Sigmoid colon (tissue), 7 donors: Measurements from ENCODE around the gene SLC12A3. TPM values are rescaled to one million over a fixed set of nuclear protein-coding genes. Genes with fewer than 3 reads are reported as not detected.

Experiments
- DNase-seq: peaks from one replicate; pipeline ENCODE4 v3.0.0-alpha.2; 2019
- H3K27ac ChIP-seq, 4 donors: fragments of 200-600 bp; sonication (generic); one replicate each; pipeline ENCODE4 v1.5.1; 2016 to 2019; ENCODE audit warnings: mild to moderate bottlenecking in 1 of 4
- H3K27me3 ChIP-seq, 3 donors: fragments of 200-600 bp; sonication (generic); one replicate each; pipeline ENCODE4 v1.5.1; 2019; ENCODE audit warnings: mild to moderate bottlenecking in 1 of 3
- H3K36me3 ChIP-seq, 4 donors: fragments of 200-600 bp; sonication (generic); one replicate each; pipeline ENCODE4 v1.5.1; 2016 to 2019
- H3K4me1 ChIP-seq, 4 donors: fragments of 200-600 bp; sonication (generic); one replicate each; pipeline ENCODE4 v1.5.1; 2017 to 2019
- H3K4me3 ChIP-seq, 4 donors: fragments of 200-600 bp; sonication (generic); one replicate each; pipeline ENCODE4 v1.5.1; 2017 to 2019; ENCODE audit warnings: mild to moderate bottlenecking in 2 of 4, moderate library complexity in 1 of 4
- H3K9me3 ChIP-seq, 4 donors: fragments of 200-600 bp in 3 of 4; sonication (generic) in 3 of 4; one replicate each; pipeline versions ENCODE4 v1.5.1 to v1.6.1; 2013 to 2019
- EP300 ChIP-seq, 4 donors: sonication (generic); formaldehyde crosslinking; IDR thresholded peaks; one replicate each; pipeline ENCODE4 v1.6.1; 2017; ENCODE audit warnings: antibody characterized with exemption in 4 of 4
- POLR2A ChIP-seq, 2 donors: fragments of 450-650 bp; IDR thresholded peaks; one replicate each; pipeline ENCODE4 v1.6.1; 2016; ENCODE audit warnings: antibody characterized with exemption in 2 of 2, mild to moderate bottlenecking in 2 of 2, moderate library complexity in 2 of 2
- POLR2AphosphoS5 ChIP-seq, 4 donors: sonication (generic); formaldehyde crosslinking; IDR thresholded peaks; one replicate each; pipeline ENCODE4 v1.6.1; 2017; ENCODE audit warnings: antibody characterized with exemption in 4 of 4
- WGBS, 2 donors: extraction: QIAGEN DNeasy Blood & Tissue Kit; methylation state at CpG; one replicate each; pipeline ENCODE4 v1.1.7; 2013; 5-methylcytosine and 5-hydroxymethylcytosine counted together
- intact Hi-C: fragments of 100-400 bp; cut with DNase I; formaldehyde crosslinking; loops from one replicate; pipeline ENCODE4 v1.15.1; 2023
- polyA plus RNA-seq, 3 donors: library from polyadenylated mRNA; stranded (reverse); fragments of 200-250 nt; gene quantifications; one replicate each; pipeline ENCODE4 v1.2.3, GENCODE V29; 2013
- total RNA-seq, 4 donors: library from RNA; depleted of rRNA; stranded (reverse); fragments of >200 nt; gene quantifications; one replicate each; pipeline ENCODE4 v1.1.0, GENCODE V29; 2016
- TF ChIP-seq, protein P1 (sequence below), 4 experiments: fragments of 450-650 bp in 3 of 4; fragments of 200-600 bp in 1 of 4; IDR thresholded peaks; one replicate each; pipeline ENCODE4 v1.5.1; 2016 to 2019; ENCODE audit warnings: antibody characterized with exemption in 4 of 4, mild to moderate bottlenecking in 3 of 4, moderate library complexity in 2 of 4
- donor health status: healthy with polysubstance abuse.
- donor health status: Bipolar disorder and iron deficiency.
- donor health status: healthy.

SLC12A3 gene
- total and polyA plus RNA-seq, 7 donors, result 0.16 TPM; not detected in 6

DNA sequence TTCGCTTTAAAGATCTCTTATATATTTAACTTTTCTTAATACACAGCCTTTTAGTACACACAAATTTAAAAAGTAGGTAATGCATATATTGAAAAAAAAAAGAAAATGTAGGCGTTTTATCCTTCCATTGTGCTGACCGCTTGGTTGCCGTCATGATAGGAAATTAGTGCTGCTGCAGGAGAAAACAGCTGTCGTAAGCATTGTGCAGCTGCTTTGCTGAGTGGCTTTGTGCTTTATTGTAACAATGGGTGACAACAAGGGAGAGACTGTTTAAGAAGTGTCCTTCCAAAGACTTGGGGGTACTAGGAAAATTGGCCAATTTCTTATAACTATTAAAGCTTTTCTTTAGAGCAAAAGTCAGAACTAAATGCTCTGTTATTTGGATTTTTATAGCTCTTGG lies 71.9 kb downstream of the SLC12A3 start:
- intact Hi-C loops, result loop anchor here (10.0 kb wide), 2 partner anchors 332 to 1188 kb away; partner anchors contain the start of genes CFAP20 and MT2A
- Histone ChIP-seq H3K9me3 (no peaks in the 10 kb centered on the region), H3K4me3 (no peak overlapping the region), H3K27ac (no peak overlapping the region), H3K36me3 (peaks cover 52 to 71% (median 59%) of the 10 kb centered on the region in 4 donors), H3K27me3 (no peaks in the 10 kb centered on the region), H3K4me1 (peaks cover 0 to 40% (median 33%) of the 10 kb centered on the region in 4 donors)
- TF ChIP-seq POLR2A (IDR thresholded peaks at IDR 0.05), result no peak
- TF ChIP-seq, protein P1, sequence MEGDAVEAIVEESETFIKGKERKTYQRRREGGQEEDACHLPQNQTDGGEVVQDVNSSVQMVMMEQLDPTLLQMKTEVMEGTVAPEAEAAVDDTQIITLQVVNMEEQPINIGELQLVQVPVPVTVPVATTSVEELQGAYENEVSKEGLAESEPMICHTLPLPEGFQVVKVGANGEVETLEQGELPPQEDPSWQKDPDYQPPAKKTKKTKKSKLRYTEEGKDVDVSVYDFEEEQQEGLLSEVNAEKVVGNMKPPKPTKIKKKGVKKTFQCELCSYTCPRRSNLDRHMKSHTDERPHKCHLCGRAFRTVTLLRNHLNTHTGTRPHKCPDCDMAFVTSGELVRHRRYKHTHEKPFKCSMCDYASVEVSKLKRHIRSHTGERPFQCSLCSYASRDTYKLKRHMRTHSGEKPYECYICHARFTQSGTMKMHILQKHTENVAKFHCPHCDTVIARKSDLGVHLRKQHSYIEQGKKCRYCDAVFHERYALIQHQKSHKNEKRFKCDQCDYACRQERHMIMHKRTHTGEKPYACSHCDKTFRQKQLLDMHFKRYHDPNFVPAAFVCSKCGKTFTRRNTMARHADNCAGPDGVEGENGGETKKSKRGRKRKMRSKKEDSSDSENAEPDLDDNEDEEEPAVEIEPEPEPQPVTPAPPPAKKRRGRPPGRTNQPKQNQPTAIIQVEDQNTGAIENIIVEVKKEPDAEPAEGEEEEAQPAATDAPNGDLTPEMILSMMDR (IDR thresholded peaks at IDR 0.05), result no peak
- TF ChIP-seq POLR2AphosphoS5 (IDR thresholded peaks at IDR 0.05), result no peak
- no peak for TF ChIP-seq EP300 (IDR thresholded peaks at IDR 0.05)
- no peak for DNase-seq
- WGBS, 2 donors, result 88 to 92% methylated on average over 5 of the region's 5 CpGs

DNA sequence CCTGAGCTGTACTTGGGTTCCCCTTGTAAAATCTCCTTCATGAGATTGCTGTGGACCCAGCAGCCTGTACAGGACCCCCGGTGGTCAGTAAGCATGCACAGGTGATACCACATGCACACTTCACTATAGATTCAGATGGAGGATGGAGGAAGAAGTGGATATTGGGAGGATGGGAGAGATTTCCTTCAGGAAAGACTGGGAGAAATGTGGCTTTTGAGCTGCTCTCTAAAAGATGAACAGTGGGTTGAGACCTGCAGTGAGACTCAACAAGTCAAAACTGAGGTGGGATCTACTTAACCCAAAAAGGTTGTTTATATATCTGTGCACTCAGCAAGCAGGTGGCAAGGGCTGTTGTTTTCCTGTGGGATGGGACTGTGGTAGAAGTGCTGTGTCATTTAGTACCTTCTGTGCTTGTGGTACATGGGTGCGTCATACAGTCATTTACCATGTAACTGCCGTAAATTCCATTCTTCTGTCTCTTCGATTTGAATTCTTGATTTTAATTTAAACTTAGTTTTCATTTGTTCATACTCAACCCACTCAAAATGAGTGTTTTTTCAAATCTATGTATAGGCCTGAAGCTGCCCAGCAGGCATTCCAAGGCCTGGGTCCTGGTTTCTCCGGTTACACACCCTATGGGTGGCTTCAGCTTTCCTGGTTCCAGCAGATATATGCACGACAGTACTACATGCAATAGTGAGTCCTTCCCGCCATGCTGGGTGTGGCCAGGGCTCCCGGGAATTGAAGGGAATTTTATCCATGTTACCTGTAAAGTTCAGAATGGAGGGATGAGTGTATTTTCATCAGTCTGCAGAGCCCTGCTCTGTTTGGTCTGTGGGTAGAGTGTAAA lies 73.9 kb downstream of the SLC12A3 start:
- intact Hi-C loops, result loop anchor here (10.0 kb wide), 2 partner anchors 334 to 1186 kb away; partner anchors contain the start of genes CFAP20 and MT2A
- DNase-seq, result peak; percentile 34
- H3K9me3 ChIP-seq, result no peaks in the 10 kb centered on the region
- H3K4me3 ChIP-seq, result no peak overlapping the region
- peaks cover 71 to 91% (median 78%) of the 10 kb centered on the region in 4 donors for H3K36me3 ChIP-seq
- TF ChIP-seq, protein P1 (IDR thresholded peaks at IDR 0.05), result no peak
- TF ChIP-seq EP300 (IDR thresholded peaks at IDR 0.05) (no peak), POLR2AphosphoS5 (IDR thresholded peaks at IDR 0.05) (no peak), POLR2A (IDR thresholded peaks at IDR 0.05) (no peak)
- peaks cover 0 to 33% (median 26%) of the 10 kb centered on the region in 4 donors for H3K4me1 ChIP-seq
- no peaks in the 10 kb centered on the region for H3K27me3 ChIP-seq
- no peak overlapping the region for H3K27ac ChIP-seq
- 59 to 71% methylated on average over 8 of the region's 8 CpGs for WGBS, 2 donors

DNA sequence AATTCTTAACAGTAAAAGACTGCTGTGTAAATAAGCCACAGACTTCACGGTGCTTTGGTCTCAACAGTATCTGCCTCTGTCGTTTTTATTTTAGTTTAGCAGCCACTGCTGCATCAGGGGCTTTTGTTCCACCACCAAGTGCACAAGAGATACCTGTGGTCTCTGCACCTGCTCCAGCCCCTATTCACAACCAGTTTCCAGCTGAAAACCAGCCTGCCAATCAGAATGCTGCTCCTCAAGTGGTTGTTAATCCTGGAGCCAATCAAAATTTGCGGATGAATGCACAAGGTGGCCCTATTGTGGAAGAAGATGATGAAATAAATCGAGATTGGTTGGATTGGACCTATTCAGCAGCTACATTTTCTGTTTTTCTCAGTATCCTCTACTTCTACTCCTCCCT lies 74.8 kb downstream of the SLC12A3 start:
- peaks cover 0 to 24% (median 17%) of the 10 kb centered on the region in 4 donors for H3K4me1 ChIP-seq

DNA sequence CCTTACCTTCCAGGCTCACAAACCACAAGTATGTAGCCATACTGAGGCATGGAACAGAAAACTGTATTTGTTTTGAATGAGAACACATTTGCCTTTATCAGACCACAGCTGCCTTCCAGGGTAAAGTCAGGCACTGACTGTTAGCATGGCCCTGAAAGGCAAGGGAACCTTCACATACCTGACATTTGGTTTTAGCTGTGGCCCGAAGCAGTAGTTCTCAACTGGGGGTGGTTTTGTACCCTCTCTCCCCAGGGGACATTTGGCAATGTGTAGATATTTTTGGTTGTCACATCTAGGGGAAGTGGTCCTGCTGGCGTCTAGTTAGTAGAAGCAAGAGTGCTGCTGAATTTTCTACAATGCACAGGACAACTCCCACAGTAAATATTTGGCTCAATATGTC lies 76.1 kb downstream of the SLC12A3 start:
- peaks cover 83 to 100% (median 91%) of the 10 kb centered on the region in 4 donors for H3K36me3 ChIP-seq
- TF ChIP-seq POLR2AphosphoS5 (IDR thresholded peaks at IDR 0.05) (no peak), EP300 (IDR thresholded peaks at IDR 0.05) (no peak), POLR2A (IDR thresholded peaks at IDR 0.05) (no peak)
- TF ChIP-seq, protein P1 (IDR thresholded peaks at IDR 0.05), result no peak
- peaks cover 0 to 11% (median 5%) of the 10 kb centered on the region in 4 donors for H3K4me1 ChIP-seq
- intact Hi-C loops, result no loop called here
- no peak overlapping the region for H3K27ac ChIP-seq
- H3K4me3 ChIP-seq, result no peak overlapping the region
- H3K9me3 ChIP-seq, result no peaks in the 10 kb centered on the region
- WGBS, 2 donors, result 60 to 87% methylated on average over 2 of the region's 2 CpGs
- DNase-seq, result no peak
- no peaks in the 10 kb centered on the region for H3K27me3 ChIP-seq

More for the DNA sequence above, 74.8 kb downstream of the SLC12A3 start:
- intact Hi-C loops, result loop anchor here (10.0 kb wide), 2 partner anchors 335 to 1185 kb away; partner anchors contain the start of genes CFAP20 and MT2A
- Histone ChIP-seq H3K27me3 (no peaks in the 10 kb centered on the region), H3K4me3 (no peak overlapping the region), H3K27ac (no peak overlapping the region), H3K9me3 (no peaks in the 10 kb centered on the region), H3K36me3 (peaks cover 80 to 100% (median 86%) of the 10 kb centered on the region in 4 donors)
- no peak for TF ChIP-seq POLR2AphosphoS5 (IDR thresholded peaks at IDR 0.05)
- no peak for TF ChIP-seq POLR2A (IDR thresholded peaks at IDR 0.05)
- TF ChIP-seq EP300 (IDR thresholded peaks at IDR 0.05), result no peak
- TF ChIP-seq, protein P1 (IDR thresholded peaks at IDR 0.05), result no peak
- WGBS, 2 donors, result 68 to 73% methylated on average over 4 of the region's 4 CpGs
- DNase-seq, result peak; percentile 26
